Body of pancreas (tissue), 4 donors: ENCODE data around the gene HABP4.

Experiments
- CTCF ChIP-seq, 7 experiments: fragments of 450-650 bp in 4 of 7; fragments of 200-600 bp in 3 of 7; sonication (generic) in 3 of 7; IDR thresholded peaks; one replicate each; pipeline ENCODE4 v1.5.1; 2016 to 2019; ENCODE audit warnings: antibody characterized with exemption in 7 of 7
- POLR2A ChIP-seq, 3 donors: fragments of 450-650 bp; IDR thresholded peaks; one replicate each; pipeline ENCODE4 v1.6.1; 2016; ENCODE audit warnings: antibody characterized with exemption in 3 of 3, mild to moderate bottlenecking in 2 of 3

GRCh38 chr9:96513622-96514021 lies 63.7 kb downstream of the HABP4 start:
- no peak for TF ChIP-seq CTCF (IDR thresholded peaks at IDR 0.05)
- no peak for TF ChIP-seq POLR2A (IDR thresholded peaks at IDR 0.05)
